NCI-H128 (cell line): Measurements from ENCODE around the gene IFNK.
"Not testable (repeated sequence)": the region's sequence is repeated elsewhere in the genome, so short reads cannot be mapped to it uniquely, and the experiment has no call there.

ENCODE experiments used
- DNase-seq: peaks from one replicate; lab custom pipeline; 2025; ENCODE audit not compliant: unreplicated experiment; lab: John Stamatoyannopoulos, UW

The IFNK gene

GRCh38 chr9:27524236-27524635 is at the start of gene IFNK:
Gene IFNK (plus strand): TSS chr9:27524290. CDS start chr9:27524337, 47 bp downstream.
- DNase-seq = no peak

- DNase-seq = no peak
Observed at GRCh38 chr9:27474305-27474704, 49.8 kb upstream of the IFNK start.

- no peak for DNase-seq
Observed at GRCh38 chr9:27475057-27475595, 49.0 kb upstream of the IFNK start.

- DNase-seq = no peak
Observed at GRCh38 chr9:27476870-27477515, 47.1 kb upstream of the IFNK start.

GRCh38 chr9:27478322-27478721 is 45.8 kb upstream of the IFNK start:
- no peak for DNase-seq

GRCh38 chr9:27482709-27483108 is 41.4 kb upstream of the IFNK start:
- DNase-seq = no peak

- DNase-seq = no peak
Observed at GRCh38 chr9:27483576-27483975, 40.5 kb upstream of the IFNK start.

GRCh38 chr9:27485158-27485557 is 38.9 kb upstream of the IFNK start:
- no peak for DNase-seq

GRCh38 chr9:27487128-27487640 is 36.9 kb upstream of the IFNK start:
- no peak for DNase-seq

GRCh38 chr9:27487927-27488326 is 36.2 kb upstream of the IFNK start:
- no peak for DNase-seq

- DNase-seq = no peak
Observed at GRCh38 chr9:27489087-27489876, 34.8 kb upstream of the IFNK start.

- no peak for DNase-seq
Observed at GRCh38 chr9:27491154-27491553, 32.9 kb upstream of the IFNK start.

GRCh38 chr9:27495480-27496134 is 28.5 kb upstream of the IFNK start:
- DNase-seq = no peak

GRCh38 chr9:27496135-27496504 is 28.0 kb upstream of the IFNK start:
- DNase-seq = no peak

- no peak for DNase-seq
Observed at GRCh38 chr9:27497883-27498417, 26.1 kb upstream of the IFNK start.

GRCh38 chr9:27499451-27499850 is 24.6 kb upstream of the IFNK start:
- no peak for DNase-seq

- not testable (repeated sequence) for DNase-seq
Observed at GRCh38 chr9:27500902-27501301, 23.2 kb upstream of the IFNK start.

- DNase-seq = no peak
Observed at GRCh38 chr9:27503623-27504022, 20.5 kb upstream of the IFNK start.

GRCh38 chr9:27504259-27504658 is 19.8 kb upstream of the IFNK start:
- no peak for DNase-seq

GRCh38 chr9:27505744-27506161 is 18.3 kb upstream of the IFNK start:
- no peak for DNase-seq

- no peak for DNase-seq
Observed at GRCh38 chr9:27506981-27507380, 17.1 kb upstream of the IFNK start.
